T-helper 2 cell treated with Interferon-gamma antibody and Interleukin-4, amounts not matched to agents 5 μg/mL and 100 μg/mL, for 36 hours (primary cell): Measurements from ENCODE around the gene NKAIN2.
A peak's percentile ranks its signal among the peaks of the same experiment; 100 is the strongest.

Experiments used
- DNase-seq: peaks from one replicate; pipeline ENCODE4 v3.0.0; 2021; ENCODE audit warnings: low spot score
- H3K27ac Mint-ChIP-seq: one replicate; pipeline ENCODE4 v1.8.0; 2021; ENCODE audit warnings: mild to moderate bottlenecking, mixed read lengths
- H3K27me3 Mint-ChIP-seq: one replicate; pipeline ENCODE4 v1.8.0; 2021; ENCODE audit warnings: low read depth, mixed read lengths
- H3K36me3 Mint-ChIP-seq: one replicate; pipeline ENCODE4 v1.8.0; 2021; ENCODE audit warnings: low read depth, mixed read lengths
- H3K4me1 Mint-ChIP-seq: one replicate; pipeline ENCODE4 v1.8.0; 2021; ENCODE audit warnings: low read depth, mixed read lengths
- H3K4me3 Mint-ChIP-seq: one replicate; pipeline ENCODE4 v1.8.0; 2022; ENCODE audit warnings: mild to moderate bottlenecking, moderate library complexity, mixed read lengths
- H3K9me3 Mint-ChIP-seq: one replicate; pipeline ENCODE4 v1.8.0; 2021; ENCODE audit warnings: mixed read lengths

Gene NKAIN2

DNA sequence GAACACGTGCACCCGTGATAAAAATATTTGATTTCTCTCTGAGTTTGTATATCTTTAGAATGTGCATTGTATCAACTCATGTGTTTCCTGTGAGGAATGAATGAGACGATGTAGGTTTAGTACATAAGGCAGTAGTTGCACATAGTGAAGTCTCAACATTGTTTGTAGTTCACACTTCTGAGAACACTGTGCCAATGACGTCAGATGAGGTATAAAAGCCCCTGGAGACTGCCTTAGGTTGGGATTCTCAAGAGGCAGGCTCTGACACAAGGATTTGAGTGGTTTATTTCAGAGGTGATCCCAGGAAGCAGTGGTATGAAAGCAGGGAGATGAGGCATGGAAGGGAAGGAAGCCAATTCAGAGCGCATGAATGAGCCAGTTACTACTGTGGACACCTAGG lies 2.6 kb upstream of the NKAIN2 start:
- peaks cover 31% of the 10 kb centered on the region for H3K27me3 Mint-ChIP-seq
- H3K9me3 Mint-ChIP-seq, result no peaks in the 10 kb centered on the region
- DNase-seq, result no peak
- H3K4me1 Mint-ChIP-seq, result peaks cover 3% of the 10 kb centered on the region
- no peaks in the 10 kb centered on the region for H3K36me3 Mint-ChIP-seq
- H3K4me3 Mint-ChIP-seq, result no peak overlapping the region
- no peak overlapping the region for H3K27ac Mint-ChIP-seq

DNA sequence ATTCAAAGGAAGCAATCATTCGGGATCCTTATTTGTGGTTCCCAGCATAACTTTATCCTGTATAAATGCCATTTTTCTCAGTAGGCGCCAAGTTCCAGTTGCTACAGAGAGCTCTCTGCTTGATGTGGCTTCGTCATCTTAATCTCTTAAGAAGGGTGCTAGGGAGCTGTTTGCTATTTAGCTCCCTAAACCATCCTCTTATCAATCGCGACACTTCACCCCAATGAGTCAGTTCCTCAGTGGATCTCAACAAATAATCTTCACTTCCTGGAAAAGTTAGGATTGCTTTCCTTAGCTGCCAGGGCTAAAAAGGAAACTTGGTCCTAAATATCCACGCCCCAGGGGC lies 1.3 kb upstream of the NKAIN2 start:
- Mint-ChIP-seq H3K27ac (no peak overlapping the region), H3K4me3 (no peak overlapping the region), H3K27me3 (peaks cover 35% of the 10 kb centered on the region), H3K36me3 (no peaks in the 10 kb centered on the region), H3K4me1 (peaks cover 3% of the 10 kb centered on the region), H3K9me3 (no peaks in the 10 kb centered on the region)
- no peak for DNase-seq

DNA sequence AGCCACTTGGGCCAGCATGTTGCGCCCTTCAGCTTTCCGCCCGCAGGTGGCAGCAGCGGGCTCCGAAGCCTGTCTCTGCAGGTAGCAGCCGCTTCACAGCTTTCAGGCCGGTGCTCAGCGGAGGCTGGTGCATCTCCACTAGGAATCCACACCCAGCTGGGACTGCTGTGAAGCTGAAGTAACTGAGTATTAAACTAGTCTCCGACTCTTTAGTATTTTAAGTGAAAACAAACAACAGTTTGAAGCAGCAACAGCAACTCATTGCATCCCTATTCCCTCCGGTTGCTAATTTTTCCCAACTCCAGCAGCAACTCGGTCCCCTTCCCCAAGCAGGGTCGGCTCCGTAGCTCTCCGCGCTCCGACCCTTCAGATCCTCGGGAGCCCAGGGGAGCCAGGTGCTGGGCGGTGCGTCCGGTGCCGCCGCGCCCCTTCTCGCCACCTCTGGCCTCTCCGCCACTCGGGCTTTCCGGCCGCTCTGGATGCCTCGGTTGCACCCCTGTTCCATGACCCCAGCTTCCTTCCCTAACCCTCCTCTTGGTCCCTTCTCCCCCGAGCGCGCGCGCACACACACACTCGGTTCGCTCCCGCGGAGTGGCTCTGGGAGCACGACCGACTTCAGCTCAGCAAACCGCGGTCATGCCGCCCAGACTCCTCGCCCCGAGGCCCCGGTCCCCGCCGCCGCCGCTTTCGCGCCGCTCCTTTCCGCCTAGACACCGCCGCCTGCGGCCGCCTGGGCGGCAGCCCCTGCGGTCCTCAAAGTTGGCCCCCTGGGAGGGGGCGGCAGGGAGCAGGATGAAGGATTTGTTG lies 765 bp upstream of the NKAIN2 start:
- H3K4me1 Mint-ChIP-seq, result peaks cover 3% of the 10 kb centered on the region
- H3K36me3 Mint-ChIP-seq, result no peaks in the 10 kb centered on the region
- no peak overlapping the region for H3K27ac Mint-ChIP-seq
- peak; percentile 62 for DNase-seq
- peaks cover 35% of the 10 kb centered on the region for H3K27me3 Mint-ChIP-seq
- peak overlapping the region; percentile 59 for H3K4me3 Mint-ChIP-seq
- no peaks in the 10 kb centered on the region for H3K9me3 Mint-ChIP-seq

DNA sequence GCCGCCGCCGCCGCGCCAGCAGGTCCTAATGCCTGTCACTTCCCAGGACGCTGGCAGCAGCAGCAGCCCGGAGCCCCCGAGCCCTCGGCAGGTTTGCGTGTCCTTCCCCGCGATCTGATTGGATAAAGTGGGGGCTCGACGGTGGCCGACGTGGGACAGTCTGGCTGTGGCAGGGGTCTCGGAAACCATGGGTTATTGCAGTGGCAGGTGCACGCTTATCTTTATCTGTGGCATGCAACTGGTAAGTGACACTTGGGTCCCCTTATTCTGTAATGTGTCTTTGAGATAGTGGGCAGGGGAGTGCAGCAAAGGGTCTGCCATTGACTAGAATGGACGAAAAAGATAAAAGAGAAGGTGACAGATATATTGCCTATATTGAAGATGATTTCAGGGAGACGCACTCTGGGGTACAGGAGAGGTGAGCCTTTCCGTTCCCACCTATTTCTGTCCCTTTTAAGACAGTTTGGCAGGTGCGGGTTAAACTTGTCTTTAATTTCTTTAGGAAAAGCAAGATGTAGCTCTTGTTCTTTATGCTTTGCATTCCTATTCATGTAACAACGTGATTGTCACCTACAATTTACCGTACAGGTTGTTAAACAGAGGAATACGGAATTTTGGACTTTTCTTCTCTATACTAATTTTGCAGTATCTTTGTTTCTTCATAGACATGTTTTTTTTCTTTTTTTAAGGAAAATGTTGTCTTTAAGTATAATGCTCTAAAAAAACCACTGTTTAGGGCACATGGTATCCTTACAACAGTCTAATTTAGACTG lies 535 bp downstream of the NKAIN2 start:
- H3K4me3 Mint-ChIP-seq, result peak overlapping the region; percentile 46
- no peaks in the 10 kb centered on the region for H3K36me3 Mint-ChIP-seq
- H3K9me3 Mint-ChIP-seq, result no peaks in the 10 kb centered on the region
- peaks cover 40% of the 10 kb centered on the region for H3K27me3 Mint-ChIP-seq
- no peak for DNase-seq
- H3K4me1 Mint-ChIP-seq, result peaks cover 3% of the 10 kb centered on the region
- H3K27ac Mint-ChIP-seq, result no peak overlapping the region

DNA sequence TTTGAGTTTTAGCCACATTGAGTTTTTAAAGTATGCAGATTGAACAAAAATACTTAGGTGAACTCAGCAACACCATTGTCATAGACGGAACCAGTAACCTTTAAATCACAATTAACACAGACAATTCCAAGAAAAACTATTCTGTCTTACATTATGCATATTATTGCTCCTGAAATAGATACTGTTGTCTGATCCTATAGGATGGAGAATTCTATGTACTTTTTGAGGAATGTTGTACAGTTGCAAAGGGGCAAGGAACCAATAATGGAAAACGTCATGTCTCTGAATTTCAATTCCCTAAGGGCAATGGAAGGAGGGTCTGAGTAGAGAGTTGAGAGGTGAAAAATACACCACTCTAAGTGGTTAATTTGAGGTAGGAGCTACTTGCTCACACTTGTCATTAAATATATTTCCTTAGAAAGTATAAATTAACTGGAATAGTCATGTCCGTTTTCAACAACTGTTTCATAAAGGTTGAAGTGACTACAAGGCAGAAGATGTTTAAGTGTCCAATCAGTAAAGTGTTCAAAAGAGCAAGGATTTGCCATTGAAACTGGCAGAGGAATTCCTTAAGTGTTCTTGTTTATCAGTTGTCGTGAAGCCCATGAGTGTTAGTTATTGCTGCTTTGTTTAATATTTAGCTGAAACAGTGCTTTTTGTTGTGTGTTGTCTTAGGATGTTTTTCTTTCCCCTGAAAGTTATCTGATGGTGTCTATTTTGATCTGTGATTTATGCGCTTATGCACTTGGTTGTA lies 1.3 kb downstream of the NKAIN2 start:
- Mint-ChIP-seq H3K4me3 (no peak overlapping the region), H3K27me3 (peaks cover 40% of the 10 kb centered on the region)
- no peak for DNase-seq

DNA sequence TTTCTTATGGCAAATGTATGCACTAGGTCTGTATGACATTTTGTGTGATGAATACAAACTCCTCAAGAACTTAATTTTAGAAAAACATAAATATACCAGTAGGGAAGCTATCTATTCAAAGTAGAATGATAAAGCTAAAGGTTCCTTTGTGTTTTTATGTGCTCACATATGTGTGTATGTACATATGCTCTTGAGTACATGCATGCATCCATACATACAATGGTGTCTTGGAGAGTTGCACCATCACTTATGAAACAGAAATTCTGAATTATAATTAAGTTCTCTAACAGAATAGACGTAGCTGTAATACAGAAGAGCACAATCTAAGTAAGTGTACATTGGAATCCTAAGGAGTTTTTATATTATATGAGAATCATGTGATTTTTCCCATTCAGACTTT lies 2.3 kb downstream of the NKAIN2 start:
- Mint-ChIP-seq H3K4me1 (peaks cover 3% of the 10 kb centered on the region), H3K36me3 (no peaks in the 10 kb centered on the region), H3K27me3 (peaks cover 40% of the 10 kb centered on the region), H3K4me3 (no peak overlapping the region), H3K27ac (no peak overlapping the region), H3K9me3 (no peaks in the 10 kb centered on the region)
- no peak for DNase-seq

More for the DNA sequence above, 1.3 kb downstream of the NKAIN2 start:
- Mint-ChIP-seq H3K36me3 (no peaks in the 10 kb centered on the region), H3K9me3 (no peaks in the 10 kb centered on the region), H3K4me1 (peaks cover 3% of the 10 kb centered on the region), H3K27ac (no peak overlapping the region)

DNA sequence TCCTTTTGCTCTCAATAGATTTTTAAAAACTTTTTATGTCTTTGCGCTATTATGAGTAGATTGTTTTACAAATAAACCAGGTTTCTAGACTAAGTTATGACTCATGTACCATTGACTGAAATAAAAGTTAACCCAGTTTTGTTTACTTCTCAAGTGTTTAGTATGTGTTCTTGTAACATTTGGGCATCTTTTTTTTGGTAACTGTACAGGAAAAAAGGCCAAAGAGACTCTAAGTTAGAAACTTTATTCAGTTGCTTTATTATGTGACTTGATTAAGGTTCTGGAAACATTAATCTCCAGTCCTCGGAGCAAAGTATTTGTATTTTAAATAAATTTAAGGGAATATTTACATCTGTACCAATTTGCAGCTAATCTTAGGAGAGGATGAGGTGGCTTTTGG lies 2.9 kb downstream of the NKAIN2 start:
- H3K4me3 Mint-ChIP-seq, result no peak overlapping the region
- no peaks in the 10 kb centered on the region for H3K36me3 Mint-ChIP-seq
- no peak overlapping the region for H3K27ac Mint-ChIP-seq
- peaks cover 40% of the 10 kb centered on the region for H3K27me3 Mint-ChIP-seq
- H3K4me1 Mint-ChIP-seq, result peaks cover 3% of the 10 kb centered on the region
- no peaks in the 10 kb centered on the region for H3K9me3 Mint-ChIP-seq
- DNase-seq, result no peak

DNA sequence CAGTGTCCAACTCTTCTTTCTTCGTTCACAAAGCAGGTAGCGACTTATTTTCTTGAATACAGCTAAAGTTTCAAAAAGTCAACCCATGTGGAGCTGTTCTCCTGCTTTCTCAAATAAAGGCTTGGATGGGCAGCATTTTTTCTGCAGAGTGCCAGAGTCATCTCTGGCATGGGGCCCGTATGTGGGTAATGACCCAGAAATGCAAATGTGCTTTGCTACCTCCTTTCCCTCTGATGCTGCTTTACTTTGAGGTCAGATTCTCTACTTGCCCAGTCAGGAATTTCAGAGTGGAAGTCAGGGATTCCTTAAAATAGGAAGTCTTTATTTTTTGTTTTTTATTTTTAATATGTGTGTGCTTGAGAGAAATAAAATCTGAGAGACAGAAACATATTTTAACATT lies 4.9 kb downstream of the NKAIN2 start:
- Mint-ChIP-seq H3K36me3 (no peaks in the 10 kb centered on the region), H3K4me1 (no peaks in the 10 kb centered on the region), H3K4me3 (no peak overlapping the region), H3K27me3 (peaks cover 30% of the 10 kb centered on the region), H3K27ac (no peak overlapping the region), H3K9me3 (no peaks in the 10 kb centered on the region)
- no peak for DNase-seq

DNA sequence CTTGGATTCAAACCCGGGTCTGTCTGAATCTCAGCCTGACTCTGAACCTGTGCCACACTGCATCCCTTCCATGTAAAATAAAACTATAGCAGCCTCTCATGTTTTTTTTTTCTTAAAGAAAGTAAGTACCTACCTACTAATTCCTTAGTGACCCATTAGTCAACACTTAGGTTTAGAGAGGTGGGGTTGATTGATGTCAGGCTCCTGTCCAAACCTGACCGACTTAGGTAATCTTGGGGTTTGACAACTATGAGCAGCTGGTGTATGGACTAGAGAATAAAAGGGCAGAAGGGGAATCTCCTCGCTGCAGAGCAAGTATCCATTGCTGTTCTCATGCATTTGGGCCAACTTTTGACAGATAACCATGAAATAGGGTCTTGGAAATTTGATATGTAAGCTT lies 6.5 kb downstream of the NKAIN2 start:
- Mint-ChIP-seq H3K36me3 (no peaks in the 10 kb centered on the region), H3K4me1 (no peaks in the 10 kb centered on the region), H3K4me3 (no peak overlapping the region), H3K27ac (no peak overlapping the region), H3K9me3 (no peaks in the 10 kb centered on the region), H3K27me3 (peaks cover 16% of the 10 kb centered on the region)
- no peak for DNase-seq

DNA sequence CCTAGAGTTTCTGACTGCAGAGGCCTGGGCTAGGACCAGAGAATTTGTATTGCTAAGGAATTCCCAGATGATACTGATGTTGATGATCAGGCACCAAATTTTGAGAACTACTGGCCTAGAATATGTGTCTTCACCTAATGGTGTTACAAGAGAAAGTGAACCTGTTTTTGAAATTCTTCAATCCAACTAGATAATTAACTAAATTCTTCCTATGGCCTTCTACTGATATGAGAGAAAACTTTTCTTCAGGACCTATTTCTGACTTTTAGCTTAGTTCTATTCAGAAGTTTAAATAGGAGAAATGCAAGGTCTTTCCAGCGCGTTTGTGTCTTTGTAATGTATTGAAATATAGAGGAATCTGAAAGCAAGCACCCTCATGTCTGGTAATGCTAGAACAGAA lies 7.3 kb downstream of the NKAIN2 start:
- Mint-ChIP-seq H3K27ac (no peak overlapping the region), H3K27me3 (peaks cover 10% of the 10 kb centered on the region), H3K36me3 (no peaks in the 10 kb centered on the region), H3K9me3 (no peaks in the 10 kb centered on the region), H3K4me3 (no peak overlapping the region), H3K4me1 (no peaks in the 10 kb centered on the region)
- no peak for DNase-seq

DNA sequence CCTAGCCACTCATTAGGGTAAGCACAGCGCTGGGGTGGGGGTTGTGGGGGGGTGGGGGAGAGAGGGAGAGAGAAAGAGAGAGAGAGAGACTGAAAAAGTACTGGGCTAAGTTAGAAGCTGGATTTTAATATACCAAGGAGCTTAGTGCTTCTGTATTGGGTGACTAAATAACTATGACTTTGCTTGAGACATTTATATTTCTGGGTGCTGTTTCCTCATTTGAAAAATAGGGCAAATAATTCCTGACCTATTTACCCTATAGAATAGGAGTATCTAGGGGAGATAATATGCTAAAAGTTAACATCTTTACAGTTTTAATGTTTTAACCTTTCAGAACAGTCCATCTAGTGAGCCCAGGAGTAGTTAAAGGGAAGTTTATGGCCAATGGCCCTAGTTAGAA lies 7.7 kb downstream of the NKAIN2 start:
- Mint-ChIP-seq H3K27ac (no peak overlapping the region), H3K36me3 (no peaks in the 10 kb centered on the region), H3K4me1 (no peaks in the 10 kb centered on the region), H3K4me3 (no peak overlapping the region), H3K9me3 (no peaks in the 10 kb centered on the region), H3K27me3 (peaks cover 7% of the 10 kb centered on the region)
- DNase-seq, result no peak

DNA sequence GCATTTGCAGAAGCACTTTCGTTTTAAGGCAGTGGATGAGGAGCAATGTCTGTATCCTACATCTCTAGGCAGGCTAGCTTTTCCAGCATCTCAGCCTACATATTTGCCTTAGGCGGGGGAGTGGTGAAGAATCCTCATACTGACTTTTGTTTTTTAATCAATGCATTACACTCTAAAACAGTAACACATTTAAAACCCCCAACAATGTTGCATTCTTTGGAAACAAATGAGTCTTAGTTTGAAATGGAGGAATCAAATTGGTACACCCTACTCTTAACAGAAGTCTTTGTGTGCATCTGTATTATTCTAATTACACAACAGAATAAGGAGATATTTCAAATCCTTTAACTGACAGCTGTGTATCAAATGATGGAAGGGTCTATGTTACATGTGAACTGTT lies 9.0 kb downstream of the NKAIN2 start:
- Mint-ChIP-seq H3K4me3 (no peak overlapping the region), H3K27me3 (peaks cover 5% of the 10 kb centered on the region), H3K4me1 (no peaks in the 10 kb centered on the region), H3K27ac (no peak overlapping the region), H3K9me3 (no peaks in the 10 kb centered on the region), H3K36me3 (no peaks in the 10 kb centered on the region)
- no peak for DNase-seq

DNA sequence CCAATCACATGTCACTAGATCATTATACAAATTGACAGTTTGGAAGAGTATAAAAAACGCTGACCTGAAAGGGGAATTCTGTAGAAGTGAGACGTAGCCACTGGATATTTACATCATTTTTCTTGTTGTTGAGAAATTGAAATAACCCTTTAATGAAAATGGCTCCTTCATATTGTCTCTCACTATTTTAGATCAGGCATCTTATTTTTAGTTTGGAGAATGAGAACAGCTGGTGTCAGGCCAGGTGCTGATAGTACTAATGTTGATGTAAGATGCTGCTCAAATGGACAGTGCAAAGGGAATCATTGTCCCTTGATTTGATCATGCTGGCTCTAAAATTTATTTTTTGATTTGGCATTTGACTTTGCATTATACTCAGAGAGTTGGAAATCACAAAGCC lies 17.4 kb downstream of the NKAIN2 start:
- Mint-ChIP-seq H3K4me3 (no peak overlapping the region), H3K27ac (no peak overlapping the region), H3K36me3 (no peaks in the 10 kb centered on the region), H3K9me3 (no peaks in the 10 kb centered on the region), H3K27me3 (no peaks in the 10 kb centered on the region), H3K4me1 (no peaks in the 10 kb centered on the region)
- DNase-seq, result no peak

DNA sequence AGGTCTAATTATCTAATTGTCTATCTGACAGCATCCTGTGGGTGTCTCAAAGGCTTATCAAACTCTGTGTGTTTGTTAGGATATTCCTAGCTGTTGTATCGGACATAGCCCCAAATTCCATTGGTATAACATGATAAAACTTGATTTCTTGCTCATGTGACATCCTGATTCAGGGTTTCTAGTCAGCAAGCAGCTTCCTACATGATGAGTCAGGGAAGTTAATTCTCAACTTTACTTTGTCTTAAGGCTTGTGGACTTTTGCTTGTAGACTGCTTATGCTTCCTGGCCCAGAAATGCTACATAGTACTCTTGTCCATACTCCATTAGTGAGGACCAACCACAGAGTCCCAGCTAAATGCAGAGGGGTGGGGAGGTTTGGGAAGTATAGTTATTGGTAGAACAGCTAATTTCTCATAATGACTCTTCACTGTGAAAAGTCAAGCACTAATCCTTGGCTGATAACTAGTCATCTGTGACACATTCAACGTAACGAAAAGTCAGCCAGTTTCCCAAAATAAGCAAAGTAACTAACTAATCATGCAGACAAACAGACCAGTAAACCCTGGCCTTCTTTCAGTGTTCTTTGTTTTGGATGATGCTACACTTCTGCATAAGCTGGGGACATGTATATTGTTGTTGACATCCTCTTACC lies 25.8 kb downstream of the NKAIN2 start:
- Mint-ChIP-seq H3K27me3 (no peaks in the 10 kb centered on the region), H3K36me3 (no peaks in the 10 kb centered on the region), H3K9me3 (no peaks in the 10 kb centered on the region), H3K4me3 (no peak overlapping the region), H3K4me1 (no peaks in the 10 kb centered on the region), H3K27ac (no peak overlapping the region)
- DNase-seq, result no peak
